Brain microvascular endothelial cell (primary cell): ENCODE measurements around the gene MATCAP1.

Experiments used
- DNase-seq: peaks from one replicate; pipeline ENCODE4 v3.0.0-alpha.2; 2020
- H3K27ac ChIP-seq: fragments of 250-450 bp; sonication (Bioruptor Pico); 2 replicates; pipeline ENCODE4 v1.5.1; 2020; ENCODE audit warnings: mild to moderate bottlenecking, moderate library complexity
- H3K27me3 ChIP-seq: fragments of 250-450 bp; sonication (Bioruptor Pico); replicated peaks from 2 replicates; pipeline ENCODE4 v1.5.1; 2020; ENCODE audit warnings: mild to moderate bottlenecking
- H3K36me3 ChIP-seq: fragments of 250-450 bp; sonication (Bioruptor Pico); replicated peaks from 2 replicates; pipeline ENCODE4 v1.5.1; 2020; ENCODE audit warnings: mild to moderate bottlenecking
- H3K4me3 ChIP-seq: 2 replicates; pipeline ENCODE4 v1.5.1; 2011; ENCODE audit warnings: low read depth, mild to moderate bottlenecking, control low read depth, low read length, moderate library complexity
- CTCF ChIP-seq: IDR thresholded peaks from 2 replicates; pipeline ENCODE4 v1.5.1; 2011; ENCODE audit warnings: low read depth, mild to moderate bottlenecking, moderate library complexity, low read length, control low read depth, inconsistent platforms; ENCODE audit errors: missing control alignments
- in situ Hi-C: cut with HindIII; loops from 2 replicates; pipeline ENCODE4 v1.10.0; 2017; ENCODE audit warnings: low sequenced_read_pairs, low pct_ligation_motif_present

Gene MATCAP1

GRCh38 chr16:67147437-67148140 is 36.2 kb downstream of the MATCAP1 start:
- peaks cover 37% of the 10 kb centered on the region for H3K36me3 ChIP-seq
- in situ Hi-C loops: no loop called here
- no peak for DNase-seq
- H3K4me3 ChIP-seq: no peak overlapping the region
- H3K27me3 ChIP-seq: no peaks in the 10 kb centered on the region
- no peak for TF ChIP-seq CTCF
- H3K27ac ChIP-seq: no peak overlapping the region

- peaks cover 44% of the 10 kb centered on the region for H3K36me3 ChIP-seq
- TF ChIP-seq CTCF: peak; percentile 26
- H3K27ac ChIP-seq: no peak overlapping the region
- no peaks in the 10 kb centered on the region for H3K27me3 ChIP-seq
- no peak for DNase-seq
- in situ Hi-C loops: no loop called here
- no peak overlapping the region for H3K4me3 ChIP-seq
Measured at GRCh38 chr16:67146523-67147357, 37.0 kb downstream of the MATCAP1 start.

- H3K27ac ChIP-seq: no peak overlapping the region
- in situ Hi-C loops: no loop called here
Measured at GRCh38 chr16:67145746-67146145, 38.0 kb downstream of the MATCAP1 start.

GRCh38 chr16:67144943-67145342 is 38.8 kb downstream of the MATCAP1 start:
- no peak for TF ChIP-seq CTCF
- no peak for DNase-seq
- Histone ChIP-seq H3K4me3 (no peak overlapping the region), H3K27ac (no peak overlapping the region), H3K36me3 (peaks cover 57% of the 10 kb centered on the region), H3K27me3 (no peaks in the 10 kb centered on the region)
- in situ Hi-C loops: no loop called here

More at GRCh38 chr16:67145746-67146145, 38.0 kb downstream of the MATCAP1 start:
- no peaks in the 10 kb centered on the region for H3K27me3 ChIP-seq
- DNase-seq: no peak
- peaks cover 51% of the 10 kb centered on the region for H3K36me3 ChIP-seq
- TF ChIP-seq CTCF: no peak
- no peak overlapping the region for H3K4me3 ChIP-seq

GRCh38 chr16:67142342-67142741 is 41.4 kb downstream of the MATCAP1 start:
- H3K4me3 ChIP-seq: no peak overlapping the region
- in situ Hi-C loops: no loop called here
- peaks cover 61% of the 10 kb centered on the region for H3K36me3 ChIP-seq
- H3K27ac ChIP-seq: no peak overlapping the region
- TF ChIP-seq CTCF: no peak
- no peak for DNase-seq
- no peaks in the 10 kb centered on the region for H3K27me3 ChIP-seq
